Uterine smooth muscle cell (primary cell): Measurements from ENCODE around the gene FERMT3. TPM values are rescaled to one million over a fixed set of nuclear protein-coding genes. Genes with fewer than 3 reads are reported as not detected.

ENCODE experiments used
- total RNA-seq: library from RNA; depleted of rRNA; stranded (reverse); fragments of >200 nt; gene quantifications from 2 replicates; pipeline ENCODE4 v1.2.3, GENCODE V29; 2014

The FERMT3 gene
- total RNA-seq = 3.2 and 4.8 TPM in 2 replicates

GRCh38 chr11:64206457-64207255, at the start of gene FERMT3:
Gene FERMT3 (plus strand): TSS chr11:64206721. CDS start chr11:64207365, 644 bp downstream.

GRCh38 chr11:64165842-64166635, 40.5 kb upstream of the FERMT3 start, which contains the start of gene MACROD1:
Gene MACROD1 (minus strand): TSS chr11:64166113. CDS start chr11:64165994, 119 bp downstream.

GRCh38 chr11:64185693-64186491, 20.6 kb upstream of the FERMT3 start, which contains the start of gene STIP1:
Gene STIP1 (plus strand): TSS chr11:64186171. CDS start chr11:64186262, 91 bp downstream.

GRCh38 chr11:64225608-64226506, 19.3 kb downstream of the FERMT3 start, which contains the start of the genes NUDT22 and TRPT1:
Gene NUDT22 (plus strand): TSS chr11:64226274. CDS start chr11:64226653, 379 bp downstream.
Gene TRPT1 (minus strand): TSS chr11:64226186. CDS start chr11:64225860, 326 bp downstream.

GRCh38 chr11:64230171-64230984, 23.9 kb downstream of the FERMT3 start, which contains the start of gene DNAJC4:
Gene DNAJC4 (plus strand): TSS chr11:64230548. CDS start chr11:64230855, 307 bp downstream.

GRCh38 chr11:64233913-64234586, 27.5 kb downstream of the FERMT3 start, which contains the start of gene VEGFB:
Gene VEGFB (plus strand): TSS chr11:64234584. CDS start chr11:64234834, 250 bp downstream.

GRCh38 chr11:64240435-64241240, 34.1 kb downstream of the FERMT3 start, which contains the start of gene FKBP2:
Gene FKBP2 (plus strand): TSS chr11:64241095. CDS start chr11:64242388, 1,293 bp downstream.

GRCh38 chr11:64246871-64247728, 40.6 kb downstream of the FERMT3 start, which contains the start of gene PPP1R14B:
Gene PPP1R14B (minus strand): TSS chr11:64246943. CDS start chr11:64246673, 270 bp downstream.

GRCh38 chr11:64251016-64251752, 44.7 kb downstream of the FERMT3 start, which contains the start of gene PLCB3:
Gene PLCB3 (plus strand): TSS chr11:64251530. CDS start chr11:64251650, 120 bp downstream.

Other genes with a start within 250 kb of the FERMT3 start
- 307 and 311 TPM in 2 replicates for gene COX8A, start 232.1 kb upstream of the FERMT3 start, total RNA-seq
- 37.5 and 54.6 TPM in 2 replicates for gene OTUB1, start 220.3 kb upstream of the FERMT3 start, total RNA-seq
- 0.12 TPM in 1 of 2 replicates, not detected in the other for gene FLRT1, start 170.8 kb upstream of the FERMT3 start, total RNA-seq
- 9.3 and 20.5 TPM in 2 replicates for gene MACROD1, start 40.6 kb upstream of the FERMT3 start, total RNA-seq
- 141 and 237 TPM in 2 replicates for gene STIP1, start 20.6 kb upstream of the FERMT3 start, total RNA-seq
- gene TRPT1, start 19.5 kb downstream of the FERMT3 start, total RNA-seq = 39.1 and 46.2 TPM in 2 replicates
- gene NUDT22, start 19.6 kb downstream of the FERMT3 start, total RNA-seq = 63.5 and 71.4 TPM in 2 replicates
- 4.5 and 9.1 TPM in 2 replicates for gene DNAJC4, start 23.8 kb downstream of the FERMT3 start, total RNA-seq
- gene VEGFB, start 27.9 kb downstream of the FERMT3 start, total RNA-seq = 21.9 and 38.9 TPM in 2 replicates
- 40.7 and 59.2 TPM in 2 replicates for gene FKBP2, start 34.4 kb downstream of the FERMT3 start, total RNA-seq
- gene PPP1R14B, start 40.2 kb downstream of the FERMT3 start, total RNA-seq = 296 and 414 TPM in 2 replicates
- 55.2 and 56.8 TPM in 2 replicates for gene PLCB3, start 44.8 kb downstream of the FERMT3 start, total RNA-seq
- gene BAD, start 77.9 kb downstream of the FERMT3 start, total RNA-seq = 55.6 and 65.6 TPM in 2 replicates
- gene GPR137, start 79.1 kb downstream of the FERMT3 start, total RNA-seq = 5.3 and 8.1 TPM in 2 replicates
- gene KCNK4, start 84.6 kb downstream of the FERMT3 start, total RNA-seq = not detected in 2 replicates
- gene CATSPERZ, start 93.6 kb downstream of the FERMT3 start, total RNA-seq = not detected in 2 replicates
- gene ESRRA, start 98.8 kb downstream of the FERMT3 start, total RNA-seq = 33.6 and 40.9 TPM in 2 replicates
- gene TRMT112, start 110.8 kb downstream of the FERMT3 start, total RNA-seq = 345 and 365 TPM in 2 replicates
- gene PRDX5, start 111.4 kb downstream of the FERMT3 start, total RNA-seq = 201 and 411 TPM in 2 replicates
- gene CCDC88B, start 133.5 kb downstream of the FERMT3 start, total RNA-seq = 1.9 and 2.0 TPM in 2 replicates
- 39.7 and 58.7 TPM in 2 replicates for gene RPS6KA4, start 152.4 kb downstream of the FERMT3 start, total RNA-seq